ENCODE results near the gene LZTS2.

LZTS2 gene

DNA sequence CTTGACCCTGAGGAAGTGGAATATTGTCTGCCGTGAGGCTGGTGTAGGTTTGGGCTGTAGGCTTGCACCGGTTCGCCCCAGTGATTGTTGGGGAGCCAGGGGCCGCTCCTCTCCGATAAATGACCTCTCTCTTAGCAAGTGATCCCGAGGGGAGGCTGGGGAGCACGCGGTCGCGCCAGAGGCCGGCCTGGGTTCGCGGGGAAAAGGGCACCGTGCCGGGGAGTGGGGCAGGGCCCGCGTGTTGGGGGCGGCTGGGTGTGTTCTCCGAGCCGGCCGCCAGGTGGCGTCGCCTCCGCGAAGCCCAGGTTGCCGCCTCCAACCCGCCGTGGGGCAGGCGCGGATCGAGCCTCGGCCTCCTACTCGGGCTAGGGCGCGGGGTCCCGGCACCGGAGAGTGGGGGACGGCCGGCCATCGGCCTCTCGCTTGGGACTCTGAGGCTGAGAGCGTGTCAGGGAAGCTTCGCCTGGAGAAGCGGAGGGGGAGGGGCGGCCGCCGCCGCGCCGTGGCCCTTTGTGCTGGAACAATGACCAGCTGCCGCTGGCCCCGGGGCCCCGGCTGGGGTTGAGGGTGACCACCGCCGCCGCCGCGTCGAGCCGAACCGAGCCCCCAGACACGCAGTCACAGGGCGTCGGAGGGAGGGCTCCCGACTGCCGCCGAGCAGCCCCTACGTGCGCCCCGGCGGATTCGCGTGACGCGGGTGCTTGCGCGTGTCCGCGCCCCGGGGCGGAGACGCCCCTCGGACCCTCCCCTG lies 442 bp upstream of the LZTS2 start (continued):
- TF ChIP-seq KLF7 (tag by site-specific recombination; IDR thresholded peaks at IDR 0.05; ENCODE audit: borderline replicate concordance) (no peak), SP3 (tag by site-specific recombination; IDR thresholded peaks at IDR 0.05) (peak; percentile 76), TSHZ1 (tag by site-specific recombination; IDR thresholded peaks at IDR 0.05; ENCODE audit: borderline replicate concordance) (no peak; the same call in 1 of the 2 replicates), ZNF843 (tag by site-specific recombination; IDR thresholded peaks at IDR 0.05) (peak; percentile 54; the same call in 1 of the 2 replicates)

DNA sequence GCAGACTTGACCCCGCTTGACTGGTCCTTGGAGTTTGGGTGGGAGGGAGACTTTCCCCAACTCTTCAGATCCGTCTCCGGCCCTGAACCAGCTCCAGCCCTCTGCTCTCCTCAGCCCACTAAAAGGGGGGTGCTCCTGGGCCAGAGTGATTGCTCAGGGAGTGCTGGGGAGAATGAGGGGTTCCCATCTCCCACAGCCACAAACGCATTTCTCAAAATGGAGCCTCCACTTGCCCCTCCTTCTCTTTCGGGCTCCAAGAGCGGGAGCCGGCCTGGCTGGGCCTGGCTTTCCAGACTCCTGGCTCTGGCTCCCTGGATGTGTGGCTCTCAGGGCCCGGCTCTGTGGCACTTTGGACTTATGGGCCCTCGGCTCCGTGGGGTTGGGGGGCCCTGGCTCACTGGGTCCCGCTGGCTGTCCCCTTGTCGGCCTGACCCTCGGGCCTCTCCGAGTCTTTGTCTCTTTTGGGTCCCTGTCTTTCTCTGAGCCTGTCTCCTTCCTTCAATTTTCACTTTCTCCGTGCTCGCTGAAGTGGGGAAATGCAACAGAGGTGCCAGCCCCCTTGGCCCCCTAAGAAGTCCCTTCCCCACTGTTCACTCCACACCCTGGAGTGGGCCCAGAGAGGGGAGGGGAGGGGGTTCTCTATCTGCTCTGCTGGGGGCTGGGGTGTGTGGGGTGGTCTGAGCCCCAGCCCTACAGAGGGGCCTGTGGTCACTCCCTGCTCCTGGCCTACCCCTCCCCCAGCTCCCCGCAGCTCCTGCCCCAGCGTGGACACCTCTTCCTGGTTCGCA lies 713 bp downstream of the LZTS2 start:
- Histone ChIP-seq H3K9me3 (ENCODE audit: control insufficient read depth, insufficient read depth, low read depth, low read length) (no peaks in the 10 kb centered on the region), H3K36me3 (ENCODE audit: control insufficient read depth in 2 of 2, insufficient read depth in 1 of 2, low read length in 2 of 2) (peaks cover 8 to 42% of the 10 kb centered on the region in 2 experiments; a peak in 2 of 3 replicates), H3K27ac (ENCODE audit: extremely low read depth, low read depth, low read length) (peak overlapping the region; percentile 94), H3K4me1 (ENCODE audit: control insufficient read depth, insufficient read depth, low read length) (peaks cover 8% of the 10 kb centered on the region), H3K4me3 (ENCODE audit: low read depth, low read length) (peak overlapping the region; percentile 57)
- POLR2A ChIA-PET = interaction anchor here (0.6 to 1.2 kb wide), 2 partner anchors 41 to 60 kb away, joined by 3 to 8 read pairs; no protein-coding TSS in a partner anchor
- CTCF ChIA-PET = interaction anchor here (0.6 to 16.6 kb wide), 7 partner anchors 12 to 141 kb away, joined by 3 to 274 read pairs (median 3); partner anchors contain the start of genes MRPL43, PDZD7, SFXN3 and TWNK
- TF ChIP-seq ZNF423 (tag by site-specific recombination; IDR thresholded peaks at IDR 0.05) = no peak
- TF ChIP-seq, protein P1, sequence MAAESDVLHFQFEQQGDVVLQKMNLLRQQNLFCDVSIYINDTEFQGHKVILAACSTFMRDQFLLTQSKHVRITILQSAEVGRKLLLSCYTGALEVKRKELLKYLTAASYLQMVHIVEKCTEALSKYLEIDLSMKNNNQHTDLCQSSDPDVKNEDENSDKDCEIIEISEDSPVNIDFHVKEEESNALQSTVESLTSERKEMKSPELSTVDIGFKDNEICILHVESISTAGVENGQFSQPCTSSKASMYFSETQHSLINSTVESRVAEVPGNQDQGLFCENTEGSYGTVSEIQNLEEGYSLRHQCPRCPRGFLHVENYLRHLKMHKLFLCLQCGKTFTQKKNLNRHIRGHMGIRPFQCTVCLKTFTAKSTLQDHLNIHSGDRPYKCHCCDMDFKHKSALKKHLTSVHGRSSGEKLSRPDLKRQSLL (tag by site-specific recombination; IDR thresholded peaks at IDR 0.05) = no peak; the same call in 1 of the 2 replicates
- TF ChIP-seq ZFP3 (tag by site-specific recombination; IDR thresholded peaks at IDR 0.05; ENCODE audit: low read depth) = no peak
- no peak for TF ChIP-seq ZNF658 (tag by site-specific recombination; IDR thresholded peaks at IDR 0.05)
- TF ChIP-seq ZNF501 (tag by site-specific recombination; IDR thresholded peaks at IDR 0.05) = 0 out of 2 replicates have a peak, but pooled peaks have one; percentile 27
- no peak for TF ChIP-seq ZNF266 (tag by site-specific recombination; IDR thresholded peaks at IDR 0.05; ENCODE audit: low read depth)
- TF ChIP-seq ZNF202 (tag by site-specific recombination; IDR thresholded peaks at IDR 0.05; ENCODE audit: borderline replicate concordance) = no peak
- no peak for TF ChIP-seq WT1 (tag by site-specific recombination; IDR thresholded peaks at IDR 0.05)
- TF ChIP-seq, protein P2, sequence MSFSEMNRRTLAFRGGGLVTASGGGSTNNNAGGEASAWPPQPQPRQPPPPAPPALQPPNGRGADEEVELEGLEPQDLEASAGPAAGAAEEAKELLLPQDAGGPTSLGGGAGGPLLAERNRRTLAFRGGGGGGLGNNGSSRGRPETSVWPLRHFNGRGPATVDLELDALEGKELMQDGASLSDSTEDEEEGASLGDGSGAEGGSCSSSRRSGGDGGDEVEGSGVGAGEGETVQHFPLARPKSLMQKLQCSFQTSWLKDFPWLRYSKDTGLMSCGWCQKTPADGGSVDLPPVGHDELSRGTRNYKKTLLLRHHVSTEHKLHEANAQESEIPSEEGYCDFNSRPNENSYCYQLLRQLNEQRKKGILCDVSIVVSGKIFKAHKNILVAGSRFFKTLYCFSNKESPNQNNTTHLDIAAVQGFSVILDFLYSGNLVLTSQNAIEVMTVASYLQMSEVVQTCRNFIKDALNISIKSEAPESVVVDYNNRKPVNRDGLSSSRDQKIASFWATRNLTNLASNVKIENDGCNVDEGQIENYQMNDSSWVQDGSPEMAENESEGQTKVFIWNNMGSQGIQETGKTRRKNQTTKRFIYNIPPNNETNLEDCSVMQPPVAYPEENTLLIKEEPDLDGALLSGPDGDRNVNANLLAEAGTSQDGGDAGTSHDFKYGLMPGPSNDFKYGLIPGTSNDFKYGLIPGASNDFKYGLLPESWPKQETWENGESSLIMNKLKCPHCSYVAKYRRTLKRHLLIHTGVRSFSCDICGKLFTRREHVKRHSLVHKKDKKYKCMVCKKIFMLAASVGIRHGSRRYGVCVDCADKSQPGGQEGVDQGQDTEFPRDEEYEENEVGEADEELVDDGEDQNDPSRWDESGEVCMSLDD (tag by site-specific recombination; IDR thresholded peaks at IDR 0.05) = no peak
- TF ChIP-seq ZBTB1 (tag by site-specific recombination; IDR thresholded peaks at IDR 0.05) = no peak
- TF ChIP-seq, protein P3, sequence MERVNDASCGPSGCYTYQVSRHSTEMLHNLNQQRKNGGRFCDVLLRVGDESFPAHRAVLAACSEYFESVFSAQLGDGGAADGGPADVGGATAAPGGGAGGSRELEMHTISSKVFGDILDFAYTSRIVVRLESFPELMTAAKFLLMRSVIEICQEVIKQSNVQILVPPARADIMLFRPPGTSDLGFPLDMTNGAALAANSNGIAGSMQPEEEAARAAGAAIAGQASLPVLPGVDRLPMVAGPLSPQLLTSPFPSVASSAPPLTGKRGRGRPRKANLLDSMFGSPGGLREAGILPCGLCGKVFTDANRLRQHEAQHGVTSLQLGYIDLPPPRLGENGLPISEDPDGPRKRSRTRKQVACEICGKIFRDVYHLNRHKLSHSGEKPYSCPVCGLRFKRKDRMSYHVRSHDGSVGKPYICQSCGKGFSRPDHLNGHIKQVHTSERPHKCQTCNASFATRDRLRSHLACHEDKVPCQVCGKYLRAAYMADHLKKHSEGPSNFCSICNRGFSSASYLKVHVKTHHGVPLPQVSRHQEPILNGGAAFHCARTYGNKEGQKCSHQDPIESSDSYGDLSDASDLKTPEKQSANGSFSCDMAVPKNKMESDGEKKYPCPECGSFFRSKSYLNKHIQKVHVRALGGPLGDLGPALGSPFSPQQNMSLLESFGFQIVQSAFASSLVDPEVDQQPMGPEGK (tag by site-specific recombination; IDR thresholded peaks at IDR 0.05) = peak; percentile 13
- TF ChIP-seq GLIS2 (tag by site-specific recombination; IDR thresholded peaks at IDR 0.05) = peak; percentile 59
- TF ChIP-seq ZNF670 (tag by site-specific recombination; IDR thresholded peaks at IDR 0.05; ENCODE audit: low read depth) = no peak
- TF ChIP-seq ZNF677 (tag by site-specific recombination; IDR thresholded peaks at IDR 0.05) = no peak
- TF ChIP-seq, protein P4, sequence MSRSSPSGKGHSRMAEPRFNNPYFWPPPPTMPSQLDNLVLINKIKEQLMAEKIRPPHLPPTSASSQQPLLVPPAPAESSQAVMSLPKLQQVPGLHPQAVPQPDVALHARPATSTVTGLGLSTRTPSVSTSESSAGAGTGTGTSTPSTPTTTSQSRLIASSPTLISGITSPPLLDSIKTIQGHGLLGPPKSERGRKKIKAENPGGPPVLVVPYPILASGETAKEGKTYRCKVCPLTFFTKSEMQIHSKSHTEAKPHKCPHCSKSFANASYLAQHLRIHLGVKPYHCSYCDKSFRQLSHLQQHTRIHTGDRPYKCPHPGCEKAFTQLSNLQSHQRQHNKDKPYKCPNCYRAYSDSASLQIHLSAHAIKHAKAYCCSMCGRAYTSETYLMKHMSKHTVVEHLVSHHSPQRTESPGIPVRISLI (tag by site-specific recombination; IDR thresholded peaks at IDR 0.05) = no peak
- TF ChIP-seq ZNF335 (tag by site-specific recombination; conservative IDR thresholded peaks at IDR 0.05) = peak; percentile 12; the same call in 1 of the 2 replicates
- TF ChIP-seq, protein P5, sequence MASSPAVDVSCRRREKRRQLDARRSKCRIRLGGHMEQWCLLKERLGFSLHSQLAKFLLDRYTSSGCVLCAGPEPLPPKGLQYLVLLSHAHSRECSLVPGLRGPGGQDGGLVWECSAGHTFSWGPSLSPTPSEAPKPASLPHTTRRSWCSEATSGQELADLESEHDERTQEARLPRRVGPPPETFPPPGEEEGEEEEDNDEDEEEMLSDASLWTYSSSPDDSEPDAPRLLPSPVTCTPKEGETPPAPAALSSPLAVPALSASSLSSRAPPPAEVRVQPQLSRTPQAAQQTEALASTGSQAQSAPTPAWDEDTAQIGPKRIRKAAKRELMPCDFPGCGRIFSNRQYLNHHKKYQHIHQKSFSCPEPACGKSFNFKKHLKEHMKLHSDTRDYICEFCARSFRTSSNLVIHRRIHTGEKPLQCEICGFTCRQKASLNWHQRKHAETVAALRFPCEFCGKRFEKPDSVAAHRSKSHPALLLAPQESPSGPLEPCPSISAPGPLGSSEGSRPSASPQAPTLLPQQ (tag by site-specific recombination; IDR thresholded peaks at IDR 0.05) = no peak
